Adrenal gland (tissue), 12 donors: ENCODE data around the gene CNTN4. TPM values are rescaled to one million over a fixed set of nuclear protein-coding genes. Genes with fewer than 3 reads are reported as not detected.

ENCODE experiments used
- DNase-seq, 7 donors: peaks; one replicate each; pipeline ENCODE4 v3.0.0-alpha.2; 2019 to 2020
- H3K27ac ChIP-seq, 5 donors: fragments of 200-600 bp; sonication (generic) in 4 of 5; 1 replicate in 3 of 5; 2 replicates in 2 of 5; pipeline versions ENCODE4 v1.5.1 to v1.8.0; 2016 to 2020; ENCODE audit warnings: mild to moderate bottlenecking in 1 of 5
- H3K27me3 ChIP-seq: fragments of 200-600 bp; 2 replicates; pipeline ENCODE4 v1.8.0; 2021
- H3K36me3 ChIP-seq, 2 donors: fragments of 200-600 bp; replicated peaks in 1 of 2; 1 replicate in 1 of 2; 2 replicates in 1 of 2; pipeline versions ENCODE4 v1.5.1 to v1.8.0; 2018 to 2022
- H3K4me1 ChIP-seq, 2 donors: fragments of 200-600 bp; replicated peaks in 1 of 2; 1 replicate in 1 of 2; 2 replicates in 1 of 2; pipeline versions ENCODE4 v1.5.1 to v1.8.0; 2018 to 2021
- H3K4me3 ChIP-seq, 4 donors: fragments of 200-600 bp; sonication (generic) in 3 of 4; one replicate each; pipeline ENCODE4 v1.5.1; 2016 to 2018
- H3K9me3 ChIP-seq, 3 donors: fragments of 200-600 bp; sonication (generic) in 1 of 3; replicated peaks in 1 of 3; 1 replicate in 2 of 3; 2 replicates in 1 of 3; pipeline versions ENCODE4 v1.5.1 to v1.8.0; 2016 to 2021
- CTCF ChIP-seq, 6 experiments: fragments of 450-650 bp in 4 of 6; fragments of 200-600 bp in 2 of 6; sonication (generic) in 1 of 6; IDR thresholded peaks; 1 replicate in 5 of 6; 2 replicates in 1 of 6; pipeline versions ENCODE4 v1.5.1 to v1.8.0; 2016 to 2021; ENCODE audit warnings: antibody characterized with exemption in 6 of 6, mild to moderate bottlenecking in 2 of 6, moderate library complexity in 1 of 6
- POLR2A ChIP-seq, 2 donors: fragments of 450-650 bp; IDR thresholded peaks; one replicate each; pipeline ENCODE4 v1.6.1; 2017; ENCODE audit warnings: antibody characterized with exemption in 2 of 2, mild to moderate bottlenecking in 2 of 2, moderate library complexity in 1 of 2
- WGBS, 4 donors: extraction: QIAGEN DNeasy Blood & Tissue Kit in 2 of 4; methylation state at CpG; one replicate each; pipeline versions ENCODE4 v1.1.5 to v1.1.7; 2013 to 2017; 5-methylcytosine and 5-hydroxymethylcytosine counted together
- intact Hi-C, 2 donors: fragments of 100-400 bp; cut with DNase I; formaldehyde crosslinking; loops; one replicate each; pipeline versions ENCODE4 v1.14.1 to v1.15.0; 2022 to 2023
- polyA plus RNA-seq, 3 donors: library from polyadenylated mRNA; stranded (reverse); fragments of 200-250 nt in 2 of 3; fragments of 350-450 nt in 1 of 3; fragmentation: Illumina TruSeq in 1 of 3; extraction: RNeasy Lipid Tissue Mini Kit (QIAGEN cat#74804) in 1 of 3; gene quantifications; one replicate each; pipeline ENCODE4 v1.2.3, GENCODE V29; 2013 to 2014
- total RNA-seq, 9 donors: library from RNA; depleted of rRNA in 4 of 9; stranded (reverse); fragments of >200 nt in 4 of 9; fragments of 120-200 nt in 1 of 9; fragmentation: NEBNext Ultra II Directional in 1 of 9; extraction: Animal tissue kit (Norgen Biotek cat#: 25700) in 1 of 9; gene quantifications; one replicate each; pipeline versions ENCODE4 v1.1.0 to v1.2.4, GENCODE V29; 2013 to 2023
- donor health status: healthy with polysubstance abuse.
- donor health status: Bipolar disorder and iron deficiency.
- donor health status: DM: yes; HTN: yes; CAD: no.
- donor health status: DM: no; HTN: no; CAD: no.
- donor health status: DM: no; HTN: no; CAD: no.
- donor health status: DM: yes; HTN: yes; CAD: no.

Gene CNTN4
- total and polyA plus RNA-seq, 12 donors, result 0.17 to 9.2 (median 1.6) TPM

GRCh38 chr3:2875699-2876098 lies 777.0 kb downstream of the CNTN4 start:
- TF ChIP-seq CTCF (IDR thresholded peaks at IDR 0.05), result no peak
- TF ChIP-seq POLR2A (IDR thresholded peaks at IDR 0.05), result no peak
- H3K27me3 ChIP-seq, result no peaks in the 10 kb centered on the region
- intact Hi-C loops, result no loop called here
- no peak for DNase-seq
- no peak overlapping the region for H3K4me3 ChIP-seq
- H3K4me1 ChIP-seq, result no peaks in the 10 kb centered on the region
- WGBS, 4 donors, result 80 to 85% (median 80%) methylated on average over 3 of the region's 3 CpGs
- no peaks in the 10 kb centered on the region for H3K9me3 ChIP-seq
- no peak overlapping the region for H3K27ac ChIP-seq
- H3K36me3 ChIP-seq, result no peaks in the 10 kb centered on the region

GRCh38 chr3:2876362-2876761 lies 777.7 kb downstream of the CNTN4 start:
- Histone ChIP-seq H3K9me3 (no peaks in the 10 kb centered on the region), H3K27ac (no peak overlapping the region), H3K4me3 (no peak overlapping the region), H3K36me3 (no peaks in the 10 kb centered on the region), H3K27me3 (no peaks in the 10 kb centered on the region), H3K4me1 (no peaks in the 10 kb centered on the region)
- intact Hi-C loops, result no loop called here
- no peak for DNase-seq
- WGBS, 4 donors, result 83 to 89% (median 88%) methylated on average over 2 of the region's 2 CpGs
- TF ChIP-seq CTCF (IDR thresholded peaks at IDR 0.05) (no peak), POLR2A (IDR thresholded peaks at IDR 0.05) (no peak)

GRCh38 chr3:2879023-2879422 lies 780.4 kb downstream of the CNTN4 start:
- H3K27ac ChIP-seq, result no peak overlapping the region
- H3K36me3 ChIP-seq, result no peaks in the 10 kb centered on the region
- 70 to 87% (median 84%) methylated on average over 2 of the region's 2 CpGs for WGBS, 4 donors
- intact Hi-C loops, result no loop called here
- H3K9me3 ChIP-seq, result no peaks in the 10 kb centered on the region
- H3K27me3 ChIP-seq, result no peaks in the 10 kb centered on the region
- no peak overlapping the region for H3K4me3 ChIP-seq
- DNase-seq, result no peak
- no peaks in the 10 kb centered on the region for H3K4me1 ChIP-seq
- no peak for TF ChIP-seq POLR2A (IDR thresholded peaks at IDR 0.05)
- TF ChIP-seq CTCF (IDR thresholded peaks at IDR 0.05), result no peak

GRCh38 chr3:2879587-2879986 lies 780.9 kb downstream of the CNTN4 start:
- DNase-seq, result no peak
- H3K4me3 ChIP-seq, result no peak overlapping the region
- H3K36me3 ChIP-seq, result no peaks in the 10 kb centered on the region
- no peaks in the 10 kb centered on the region for H3K27me3 ChIP-seq
- no peaks in the 10 kb centered on the region for H3K9me3 ChIP-seq
- intact Hi-C loops, result no loop called here
- no peak overlapping the region for H3K27ac ChIP-seq
- H3K4me1 ChIP-seq, result no peaks in the 10 kb centered on the region
- TF ChIP-seq CTCF (IDR thresholded peaks at IDR 0.05) (no peak), POLR2A (IDR thresholded peaks at IDR 0.05) (no peak)
